Measurements from ENCODE around the gene SIAH2. TPM values are rescaled to one million over a fixed set of nuclear protein-coding genes. Genes with fewer than 3 reads are reported as not detected.

SIAH2 gene
- polyA plus RNA-seq, 1 of the 3 experiments (the other 2 are of a cell fraction), result 18.4 TPM

DNA sequence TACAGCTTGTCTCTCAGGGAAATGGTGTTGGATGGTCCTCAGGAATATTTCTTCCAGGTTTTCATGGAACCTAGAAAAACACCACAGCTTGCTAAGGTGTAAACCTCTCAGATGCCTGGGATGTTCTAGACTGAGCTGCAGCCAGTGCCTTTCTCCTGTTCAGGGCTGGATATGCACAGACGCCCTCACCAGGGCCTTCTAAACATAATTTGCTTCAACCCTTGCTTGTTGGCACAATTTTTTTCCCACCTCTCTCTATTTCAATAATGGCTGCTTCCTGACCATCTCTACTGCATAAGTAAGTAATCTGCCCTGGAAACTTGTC, 28.2 kb downstream of the SIAH2 start (continued):
- TF ChIP-seq SIN3A (IDR thresholded peaks at IDR 0.05; ENCODE audit: borderline replicate concordance, low read depth, low read length), result no peak
- TF ChIP-seq TCF12 (IDR thresholded peaks at IDR 0.05), result no peak
- TF ChIP-seq RXRA (IDR thresholded peaks at IDR 0.05; ENCODE audit: borderline replicate concordance, low read depth), result no peak
- TF ChIP-seq ELF1 (IDR thresholded peaks at IDR 0.05), result no peak
- TF ChIP-seq IRF3 (IDR thresholded peaks at IDR 0.05; ENCODE audit: low read depth, low read length), result no peak
- TF ChIP-seq FOXM1 (IDR thresholded peaks at IDR 0.05; ENCODE audit: low read depth), result no peak
- TF ChIP-seq ZBTB33 (IDR thresholded peaks at IDR 0.05; ENCODE audit: borderline replicate concordance, low read depth), result no peak

DNA sequence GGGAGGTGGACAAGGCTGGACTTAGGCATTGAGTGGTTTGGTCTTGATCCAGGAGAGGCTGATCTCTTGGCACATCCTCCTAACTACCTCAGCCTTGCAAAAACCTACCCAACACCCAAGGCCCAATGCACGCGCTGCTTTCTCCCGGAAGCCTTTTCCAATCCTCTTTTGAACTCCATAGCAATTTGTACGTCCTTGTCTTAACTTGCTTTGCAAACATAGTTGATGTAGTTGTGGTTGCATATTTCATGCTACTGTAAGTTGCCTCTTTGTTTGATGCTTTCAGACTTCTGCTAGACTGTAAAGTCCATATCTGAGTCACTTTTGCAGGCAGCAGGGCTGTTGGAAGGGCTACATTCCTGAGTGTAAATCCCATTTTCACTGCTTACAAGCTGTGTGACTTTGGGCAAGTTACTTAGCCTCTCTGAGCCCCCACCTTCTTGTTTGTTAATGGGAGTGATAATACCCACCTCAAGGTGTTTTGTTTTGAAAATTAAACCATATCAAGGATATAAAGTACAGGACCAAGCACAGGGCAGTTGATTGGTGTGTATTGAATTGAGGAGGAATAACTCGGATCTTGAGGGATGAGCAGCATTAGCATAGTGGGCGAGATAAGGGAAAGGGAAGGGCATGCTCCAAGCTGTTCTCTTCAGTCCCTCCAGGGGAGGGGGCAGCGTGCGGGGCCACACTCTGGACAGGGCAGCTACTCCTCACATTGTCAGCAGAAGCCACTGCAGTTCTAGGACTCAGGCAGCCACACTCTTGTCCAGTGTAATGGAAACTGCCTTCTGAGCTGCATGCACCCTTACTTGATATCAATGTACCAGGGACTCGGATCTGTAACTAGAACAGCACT, 28.8 kb downstream of the SIAH2 start:
- no peaks in the 10 kb centered on the region for H4K20me1 ChIP-seq (ENCODE audit: insufficient read depth)
- no peak overlapping the region for H2AFZ ChIP-seq (ENCODE audit: low read depth)
- ChIA-PET CTCF (no interaction called here), POLR2A (no interaction called here)
- no peaks in the 10 kb centered on the region for H3K9me3 ChIP-seq
- no peak overlapping the region for H3K4me3 ChIP-seq (ENCODE audit: low read depth in 2 of 2, low read length in 1 of 2)
- no peak overlapping the region for H3K27ac ChIP-seq (ENCODE audit: low read depth in 2 of 2, low read length in 1 of 2)
- no peaks in the 10 kb centered on the region for H3K27me3 ChIP-seq (ENCODE audit: insufficient read depth)
- no peaks in the 10 kb centered on the region for H3F3A ChIP-seq (replicated peaks; ENCODE audit: insufficient read depth)
- DNase-seq, result no peak
- no peak overlapping the region for H3K9ac ChIP-seq
- peaks cover 3 to 14% of the 10 kb centered on the region in 2 experiments; a peak in 3 of 4 replicates for H3K4me1 ChIP-seq (ENCODE audit: control insufficient read depth in 1 of 2, insufficient read depth in 2 of 2, low read depth in 1 of 2, low read length in 1 of 2)
- no peaks in the 10 kb centered on the region for H3K79me2 ChIP-seq (ENCODE audit: insufficient read depth)
- no peaks in the 10 kb centered on the region for H3K36me3 ChIP-seq (replicated peaks in 1 of 2; ENCODE audit: control insufficient read depth in 1 of 2, insufficient read depth in 2 of 2, low read length in 1 of 2)
- H3K4me2 ChIP-seq, result no peak overlapping the region
- H3K9me2 ChIP-seq, result no peaks in the 10 kb centered on the region
- WGBS (ENCODE audit: low lambda C conversion rate), result 89% methylated on average over 8 of the region's 9 CpGs
- TF ChIP-seq, protein P1, sequence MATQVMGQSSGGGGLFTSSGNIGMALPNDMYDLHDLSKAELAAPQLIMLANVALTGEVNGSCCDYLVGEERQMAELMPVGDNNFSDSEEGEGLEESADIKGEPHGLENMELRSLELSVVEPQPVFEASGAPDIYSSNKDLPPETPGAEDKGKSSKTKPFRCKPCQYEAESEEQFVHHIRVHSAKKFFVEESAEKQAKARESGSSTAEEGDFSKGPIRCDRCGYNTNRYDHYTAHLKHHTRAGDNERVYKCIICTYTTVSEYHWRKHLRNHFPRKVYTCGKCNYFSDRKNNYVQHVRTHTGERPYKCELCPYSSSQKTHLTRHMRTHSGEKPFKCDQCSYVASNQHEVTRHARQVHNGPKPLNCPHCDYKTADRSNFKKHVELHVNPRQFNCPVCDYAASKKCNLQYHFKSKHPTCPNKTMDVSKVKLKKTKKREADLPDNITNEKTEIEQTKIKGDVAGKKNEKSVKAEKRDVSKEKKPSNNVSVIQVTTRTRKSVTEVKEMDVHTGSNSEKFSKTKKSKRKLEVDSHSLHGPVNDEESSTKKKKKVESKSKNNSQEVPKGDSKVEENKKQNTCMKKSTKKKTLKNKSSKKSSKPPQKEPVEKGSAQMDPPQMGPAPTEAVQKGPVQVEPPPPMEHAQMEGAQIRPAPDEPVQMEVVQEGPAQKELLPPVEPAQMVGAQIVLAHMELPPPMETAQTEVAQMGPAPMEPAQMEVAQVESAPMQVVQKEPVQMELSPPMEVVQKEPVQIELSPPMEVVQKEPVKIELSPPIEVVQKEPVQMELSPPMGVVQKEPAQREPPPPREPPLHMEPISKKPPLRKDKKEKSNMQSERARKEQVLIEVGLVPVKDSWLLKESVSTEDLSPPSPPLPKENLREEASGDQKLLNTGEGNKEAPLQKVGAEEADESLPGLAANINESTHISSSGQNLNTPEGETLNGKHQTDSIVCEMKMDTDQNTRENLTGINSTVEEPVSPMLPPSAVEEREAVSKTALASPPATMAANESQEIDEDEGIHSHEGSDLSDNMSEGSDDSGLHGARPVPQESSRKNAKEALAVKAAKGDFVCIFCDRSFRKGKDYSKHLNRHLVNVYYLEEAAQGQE (IDR thresholded peaks at IDR 0.05; ENCODE audit: low read depth, low read length), result no peak
- no peak for TF ChIP-seq RCOR1 (IDR thresholded peaks at IDR 0.05; ENCODE audit: low read length)
- no peak for TF ChIP-seq GATA2 (CRISPR knock-in tag; IDR thresholded peaks at IDR 0.05)
- TF ChIP-seq CHD2 (IDR thresholded peaks at IDR 0.05; ENCODE audit: low read length, partially characterized antibody), result no peak
- no peak for TF ChIP-seq USF1 (IDR thresholded peaks at IDR 0.05; ENCODE audit: borderline replicate concordance, low read depth)
- no peak for TF ChIP-seq ZBTB33 (IDR thresholded peaks at IDR 0.05; ENCODE audit: borderline replicate concordance, low read depth)
- TF ChIP-seq ELF1 (IDR thresholded peaks at IDR 0.05), result no peak
- TF ChIP-seq PBX3 (IDR thresholded peaks at IDR 0.05), result no peak
- TF ChIP-seq RXRA (IDR thresholded peaks at IDR 0.05; ENCODE audit: borderline replicate concordance, low read depth), result no peak
- TF ChIP-seq POLR2AphosphoS5 (IDR thresholded peaks at IDR 0.05; ENCODE audit: low read depth, low read length), result no peak
- TF ChIP-seq IRF3 (IDR thresholded peaks at IDR 0.05; ENCODE audit: low read depth, low read length), result no peak
- TF ChIP-seq GABPA (IDR thresholded peaks at IDR 0.05; ENCODE audit: low read depth), result no peak
- TF ChIP-seq RAD21 (IDR thresholded peaks at IDR 0.05; ENCODE audit: low read length), result no peak
- no peak for TF ChIP-seq YY1 (IDR thresholded peaks at IDR 0.05; ENCODE audit: low read depth)
- no peak for TF ChIP-seq EP300 (IDR thresholded peaks at IDR 0.05; ENCODE audit: borderline replicate concordance in 1 of 2, low read depth in 1 of 2, low read length in 1 of 2)
